CD4-positive, alpha-beta memory T cell (primary cell): ENCODE data around the gene BEST3. TPM values are rescaled to one million over a fixed set of nuclear protein-coding genes. Genes with fewer than 3 reads are reported as not detected.

ENCODE experiments used
- CTCF ChIA-PET: fragments of 350-600 bp; sonication (Branson Sonifier 250); formaldehyde crosslinking; loops from one replicate; lab custom pipeline; 2021; ENCODE audit warnings: inconsistent platforms; ENCODE audit not compliant: partially characterized antibody; lab: Charles Lee
- POLR2A ChIA-PET: fragments of 350-600 bp; sonication (Branson Sonifier 250); formaldehyde crosslinking; loops from one replicate; lab custom pipeline; 2021; ENCODE audit not compliant: partially characterized antibody; lab: Charles Lee
- DNase-seq, 5 donors: peaks; one replicate each; pipeline versions ENCODE4 v3.0.0 to v3.0.0-alpha.2; 2020 to 2022; ENCODE audit warnings: mixed read lengths in 1 of 5
- H3K27ac ChIP-seq: one replicate; pipeline ENCODE4 v1.7.0; 2013; ENCODE audit warnings: low read depth, low read length
- H3K27me3 ChIP-seq: 2 replicates; pipeline ENCODE4 v1.7.0; 2013; ENCODE audit warnings: mild to moderate bottlenecking, low read length, moderate library complexity; ENCODE audit not compliant: insufficient read depth
- H3K36me3 ChIP-seq: 2 replicates; pipeline ENCODE4 v1.7.0; 2013; ENCODE audit warnings: mild to moderate bottlenecking, low read length, moderate library complexity; ENCODE audit not compliant: insufficient read depth
- H3K4me1 ChIP-seq: 2 replicates; pipeline ENCODE4 v1.7.0; 2013; ENCODE audit warnings: mild to moderate bottlenecking, low read length, moderate library complexity; ENCODE audit not compliant: insufficient read depth
- H3K4me3 ChIP-seq, 2 donors: one replicate each; pipeline ENCODE4 v1.7.0; 2013; ENCODE audit warnings: low read length in 2 of 2, mild to moderate bottlenecking in 1 of 2
- H3K9me3 ChIP-seq, 2 donors: one replicate each; pipeline ENCODE4 v1.7.0; 2013; ENCODE audit warnings: low read length in 2 of 2, control low read depth in 1 of 2; ENCODE audit not compliant: control insufficient read depth in 1 of 2
- H3K27ac Mint-ChIP-seq, 7 donors: one replicate each; pipeline ENCODE4 v1.8.0; 2020 to 2021; ENCODE audit warnings: mixed read lengths in 7 of 7, mild to moderate bottlenecking in 6 of 7, inconsistent platforms in 3 of 7, moderate library complexity in 3 of 7
- H3K27me3 Mint-ChIP-seq, 2 donors: one replicate each; pipeline ENCODE4 v1.8.0; 2020 to 2021; ENCODE audit warnings: mixed read lengths in 2 of 2
- H3K36me3 Mint-ChIP-seq, 2 donors: one replicate each; pipeline ENCODE4 v1.8.0; 2020 to 2021; ENCODE audit warnings: mixed read lengths in 2 of 2, inconsistent platforms in 1 of 2, mild to moderate bottlenecking in 1 of 2
- H3K4me1 Mint-ChIP-seq, 4 donors: one replicate each; pipeline ENCODE4 v1.8.0; 2020 to 2021; ENCODE audit warnings: mixed read lengths in 4 of 4, mild to moderate bottlenecking in 1 of 4
- H3K4me3 Mint-ChIP-seq, 8 donors: one replicate each; pipeline ENCODE4 v1.8.0; 2020 to 2021; ENCODE audit warnings: mixed read lengths in 8 of 8, mild to moderate bottlenecking in 7 of 8, moderate library complexity in 6 of 8, inconsistent platforms in 3 of 8
- H3K9me3 Mint-ChIP-seq, 8 donors: one replicate each; pipeline ENCODE4 v1.8.0; 2020 to 2021; ENCODE audit warnings: mixed read lengths in 8 of 8, mild to moderate bottlenecking in 5 of 8, inconsistent platforms in 3 of 8, moderate library complexity in 1 of 8
- intact Hi-C: fragments of 100-400 bp; cut with micrococcal nuclease; formaldehyde crosslinking; loops from one replicate; pipeline ENCODE4 v1.15.1; 2023
- polyA plus RNA-seq, 2 donors: library from polyadenylated mRNA; unstranded; fragments of 300-500 nt; fragmentation: Illumina TruSeq; gene quantifications; one replicate each; pipeline ENCODE4 v1.2.3, GENCODE V29; 2021
- total RNA-seq, 2 experiments: library from RNA; stranded (reverse); gene quantifications; one replicate each; pipeline ENCODE4 v1.2.3, GENCODE V29; 2021

The BEST3 gene
- total RNA-seq (not detected), polyA plus RNA-seq (not detected)

GRCh38 chr12:69698769-69699540 lies at the start of gene BEST3:
BEST3 (minus strand) TSS chr12:69699303; CDS start chr12:69697798, 1,505 bp downstream.
- no peaks in the 10 kb centered on the region for H3K36me3 Mint-ChIP-seq
- Histone ChIP-seq H3K36me3 (no peaks in the 10 kb centered on the region), H3K4me1 (no peaks in the 10 kb centered on the region), H3K4me3 (no peak within 1 kb of the TSS), H3K9me3 (no peaks in the 10 kb centered on the region), H3K27me3 (peaks cover 6% of the 10 kb centered on the region), H3K27ac (no peak within 1 kb of the TSS)
- DNase-seq = no peak
- POLR2A ChIA-PET = no interaction called here
- intact Hi-C loops = no loop called here
- H3K9me3 Mint-ChIP-seq = peaks cover 0 to 2% (median 0%) of the 10 kb centered on the region in 8 donors
- peaks cover 3 to 6% of the 10 kb centered on the region in 2 donors for H3K27me3 Mint-ChIP-seq
- H3K4me3 Mint-ChIP-seq = peak within 1 kb of the TSS in 1 of 8 donors; percentile 55
- CTCF ChIA-PET = no interaction called here
- H3K4me1 Mint-ChIP-seq = no peaks in the 10 kb centered on the region
- no peak within 1 kb of the TSS for H3K27ac Mint-ChIP-seq

DNA sequence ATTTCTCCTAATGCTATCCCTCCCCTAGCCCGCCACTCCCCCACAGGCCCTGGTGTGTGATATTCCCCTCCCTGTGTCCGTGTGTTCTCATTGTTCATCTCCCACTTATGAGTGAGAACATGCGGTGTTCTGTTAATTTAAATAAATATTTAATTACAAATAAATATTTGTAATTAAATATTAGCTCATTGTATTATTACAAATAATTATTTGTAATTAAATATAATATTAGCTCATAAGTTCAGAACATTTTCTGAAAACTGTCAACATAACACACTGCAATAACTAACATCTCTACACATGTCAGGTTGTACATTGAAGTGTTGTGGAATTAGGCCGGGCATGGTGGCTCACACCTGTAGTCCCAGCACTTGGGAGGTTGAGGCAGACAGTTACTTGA lies 45.0 kb upstream of the BEST3 start:
- Mint-ChIP-seq H3K4me1 (peaks cover 18 to 32% (median 21%) of the 10 kb centered on the region in 4 donors), H3K27ac (no peak overlapping the region), H3K36me3 (peaks cover 0 to 7% of the 10 kb centered on the region in 2 donors), H3K27me3 (no peaks in the 10 kb centered on the region), H3K4me3 (no peak overlapping the region), H3K9me3 (peaks cover 0 to 3% (median 0%) of the 10 kb centered on the region in 8 donors)
- no peak for DNase-seq
- H3K4me1 ChIP-seq = peaks cover 12% of the 10 kb centered on the region
- H3K36me3 ChIP-seq = no peaks in the 10 kb centered on the region
- H3K9me3 ChIP-seq = no peaks in the 10 kb centered on the region
- intact Hi-C loops = no loop called here
- CTCF ChIA-PET = interaction anchor here (1.7 kb wide), 1 partner anchor 9 kb away, joined by 5 read pairs; no protein-coding TSS in a partner anchor
- no peak overlapping the region for H3K27ac ChIP-seq
- H3K27me3 ChIP-seq = no peaks in the 10 kb centered on the region
- H3K4me3 ChIP-seq = no peak overlapping the region
- POLR2A ChIA-PET = no interaction called here

DNA sequence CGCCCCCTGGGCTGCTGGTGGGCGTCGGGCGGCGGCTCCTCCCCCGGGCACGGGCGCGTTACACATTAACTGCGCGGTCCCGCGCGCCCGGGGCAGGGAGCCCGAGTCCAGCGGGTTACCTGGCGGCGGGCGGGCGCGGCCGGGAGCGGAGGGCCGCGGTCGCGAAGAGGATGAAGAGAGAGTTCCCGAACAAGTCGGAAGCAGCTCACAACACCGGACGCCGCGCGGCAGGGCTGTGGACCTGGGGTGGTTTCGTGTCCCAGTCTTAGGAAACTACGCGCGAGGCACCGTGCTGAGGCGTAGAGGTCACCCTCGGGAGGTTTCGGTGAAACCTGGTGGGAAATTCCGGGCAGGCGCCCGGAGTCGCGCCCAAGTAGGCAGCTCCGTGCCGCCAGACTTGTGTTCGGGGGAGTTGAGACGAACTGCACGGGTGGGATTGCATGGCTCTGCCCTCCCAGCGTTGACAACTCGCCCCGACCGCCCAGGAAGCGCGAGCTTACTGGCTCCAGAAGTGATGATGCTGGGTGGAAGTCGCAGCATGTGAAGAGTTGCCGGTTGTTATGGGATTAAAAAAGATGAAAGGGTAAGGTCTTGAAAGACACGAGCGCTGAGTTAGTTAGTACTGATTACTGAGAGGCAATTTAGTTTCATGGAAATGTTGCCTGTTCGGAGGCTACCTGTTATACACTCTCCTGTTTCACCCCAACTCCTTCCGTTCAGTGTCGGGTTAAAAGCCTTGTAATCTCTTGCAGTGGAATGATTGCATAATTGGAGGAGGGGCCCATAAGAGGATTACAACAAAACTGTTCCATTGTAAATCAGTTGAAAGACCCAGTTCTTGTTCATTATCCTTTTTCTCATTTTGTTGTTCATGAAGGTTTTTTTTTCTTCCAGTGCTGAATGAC lies 40.4 kb upstream of the BEST3 start:
- peaks cover 0 to 7% of the 10 kb centered on the region in 2 donors for H3K36me3 Mint-ChIP-seq
- CTCF ChIA-PET = interaction anchor here (0.7 kb wide), 1 partner anchor 22 kb away, joined by 3 read pairs; no protein-coding TSS in a partner anchor
- DNase-seq = peak; percentile 71 to 85 (median 75)
- intact Hi-C loops = loop anchor here (1.0 to 10.0 kb wide), 10 partner anchors 155 to 1923 kb away; partner anchors contain the start of genes CCT2, CPM, CPSF6 and FRS2
- Histone ChIP-seq H3K27me3 (no peaks in the 10 kb centered on the region), H3K4me1 (peaks cover 17% of the 10 kb centered on the region), H3K27ac (peak overlapping the region; percentile 74), H3K4me3 (peak overlapping the region; percentile 50 to 80), H3K36me3 (no peaks in the 10 kb centered on the region), H3K9me3 (no peaks in the 10 kb centered on the region)
- peak overlapping the region; percentile 83 to 93 (median 87) for H3K4me3 Mint-ChIP-seq
- POLR2A ChIA-PET = interaction anchor here (0.6 to 2.1 kb wide), 5 partner anchors 169 to 509 kb away, joined by 3 to 15 read pairs (median 3); partner anchors contain the start of genes FRS2 and YEATS4
- peaks cover 0 to 3% (median 0%) of the 10 kb centered on the region in 8 donors for H3K9me3 Mint-ChIP-seq
- no peaks in the 10 kb centered on the region for H3K27me3 Mint-ChIP-seq
- peak overlapping the region; percentile 80 to 88 (median 85) for H3K27ac Mint-ChIP-seq
- H3K4me1 Mint-ChIP-seq = peaks cover 14 to 32% (median 21%) of the 10 kb centered on the region in 4 donors

DNA sequence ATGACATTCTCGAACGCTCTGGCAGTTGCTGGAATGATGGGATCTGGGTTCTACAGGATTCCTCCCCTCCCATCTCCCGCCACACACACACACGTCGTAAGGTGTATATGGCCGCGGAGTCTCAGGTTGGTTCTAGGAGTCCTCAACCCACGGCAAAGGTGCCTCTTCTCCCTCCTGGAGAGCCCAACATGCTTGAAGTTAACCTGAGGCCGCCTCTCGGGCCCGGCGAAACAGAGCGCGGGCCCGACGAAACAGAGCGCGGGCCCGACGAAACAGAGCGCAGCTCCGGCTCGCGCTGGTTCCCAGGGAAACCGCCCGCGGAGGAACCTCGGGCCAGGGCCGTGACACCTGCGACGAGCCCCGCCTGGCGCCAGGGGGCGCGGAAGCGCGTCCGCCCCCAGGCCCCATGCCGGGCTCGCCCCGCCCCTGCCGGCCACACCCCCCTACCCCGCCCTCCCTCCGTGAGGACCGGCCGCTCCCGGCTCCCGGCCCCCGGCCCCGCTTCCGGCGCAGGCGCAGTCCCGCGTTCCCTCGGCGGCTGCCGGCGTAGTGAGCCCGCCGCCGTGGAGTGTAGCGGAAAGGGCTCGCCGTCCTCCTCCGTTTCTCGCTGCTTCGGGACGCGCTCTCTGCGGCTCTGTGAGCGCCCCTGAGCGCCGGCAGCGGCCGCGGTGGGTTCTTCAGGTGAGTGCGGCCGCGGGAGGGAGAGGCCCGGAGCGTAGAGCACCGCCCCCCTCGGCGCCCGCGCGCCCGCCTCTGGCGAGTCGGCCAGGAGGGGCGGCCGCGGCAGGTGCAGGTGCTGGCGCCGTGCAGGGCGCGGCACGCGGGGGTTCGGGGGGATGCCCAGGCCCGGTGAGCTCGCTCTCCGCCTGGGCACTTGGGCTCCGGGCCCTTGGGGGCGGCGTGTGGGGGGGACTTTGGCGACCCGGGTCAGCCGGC lies 39.5 kb upstream of the BEST3 start, which contains the start of gene RAB3IP:
Gene RAB3IP (plus strand): TSS at position 510 of the 936 bp plus-strand sequence. CDS start 16,549 bp downstream, outside the sequence.
- POLR2A ChIA-PET = interaction anchor here (0.7 to 2.1 kb wide), 3 partner anchors 168 to 408 kb away, joined by 3 to 15 read pairs (median 9); partner anchors contain the start of gene FRS2

GRCh38 chr12:69733638-69734037 lies 34.5 kb upstream of the BEST3 start:
- Histone ChIP-seq H3K4me1 (peaks cover 5% of the 10 kb centered on the region), H3K9me3 (no peaks in the 10 kb centered on the region), H3K27ac (no peak overlapping the region), H3K27me3 (no peaks in the 10 kb centered on the region), H3K4me3 (no peak overlapping the region), H3K36me3 (no peaks in the 10 kb centered on the region)
- CTCF ChIA-PET = no interaction called here
- DNase-seq = no peak
- POLR2A ChIA-PET = no interaction called here
- Mint-ChIP-seq H3K4me1 (peaks cover 2 to 4% (median 3%) of the 10 kb centered on the region in 4 donors), H3K36me3 (no peaks in the 10 kb centered on the region), H3K27ac (no peak overlapping the region), H3K4me3 (no peak overlapping the region), H3K9me3 (no peaks in the 10 kb centered on the region), H3K27me3 (peaks cover 7 to 10% of the 10 kb centered on the region in 2 donors)
- intact Hi-C loops = loop anchor here (10.0 kb wide), 1 partner anchor 799 kb away; the partner anchor contains the start of gene CPM

More for the DNA sequence above, 39.5 kb upstream of the BEST3 start, which contains the start of gene RAB3IP:
- Histone ChIP-seq H3K27ac (peak within 1 kb of the TSS; percentile 74), H3K27me3 (no peaks in the 10 kb centered on the region), H3K9me3 (no peaks in the 10 kb centered on the region), H3K4me3 (peak within 1 kb of the TSS; percentile 50 to 80), H3K4me1 (peaks cover 17% of the 10 kb centered on the region), H3K36me3 (no peaks in the 10 kb centered on the region)
- Mint-ChIP-seq H3K4me3 (peak within 1 kb of the TSS; percentile 85 to 93 (median 87)), H3K36me3 (peaks cover 0 to 7% of the 10 kb centered on the region in 2 donors), H3K27ac (peak within 1 kb of the TSS; percentile 80 to 88 (median 85)), H3K27me3 (peaks cover 3 to 6% of the 10 kb centered on the region in 2 donors), H3K4me1 (peaks cover 14 to 32% (median 21%) of the 10 kb centered on the region in 4 donors), H3K9me3 (peaks cover 0 to 3% (median 0%) of the 10 kb centered on the region in 8 donors)
- DNase-seq = peak; percentile 88 to 93 (median 89)
- intact Hi-C loops = loop anchor here (1.0 to 10.0 kb wide), 11 partner anchors 154 to 1924 kb away; partner anchors contain the start of genes CCT2, CNOT2, CPM and CPSF6
- CTCF ChIA-PET = interaction anchor here (0.6 to 0.7 kb wide), 2 partner anchors 136 to 382 kb away, joined by 3 read pairs; no protein-coding TSS in a partner anchor

- ChIA-PET POLR2A (no interaction called here), CTCF (no interaction called here)
- H3K4me3 Mint-ChIP-seq = no peak overlapping the region
- no peaks in the 10 kb centered on the region for H3K9me3 ChIP-seq
- H3K4me3 ChIP-seq = no peak overlapping the region
- intact Hi-C loops = loop anchor here (10.0 kb wide), 1 partner anchor 797 kb away; the partner anchor contains the start of gene CPM
- no peaks in the 10 kb centered on the region for H3K36me3 Mint-ChIP-seq
- H3K4me1 ChIP-seq = no peaks in the 10 kb centered on the region
- no peak for DNase-seq
- H3K4me1 Mint-ChIP-seq = no peaks in the 10 kb centered on the region
- H3K36me3 ChIP-seq = no peaks in the 10 kb centered on the region
- H3K27me3 ChIP-seq = no peaks in the 10 kb centered on the region
- H3K27ac ChIP-seq = no peak overlapping the region
- H3K27ac Mint-ChIP-seq = no peak overlapping the region
- H3K27me3 Mint-ChIP-seq = peaks cover 7 to 11% of the 10 kb centered on the region in 2 donors
- no peaks in the 10 kb centered on the region for H3K9me3 Mint-ChIP-seq
Measured at GRCh38 chr12:69732088-69732487, 33.0 kb upstream of the BEST3 start.
